Measurements from ENCODE around the gene CCR2. TPM values are rescaled to one million over a fixed set of nuclear protein-coding genes. Genes with fewer than 3 reads are reported as not detected.
"Not testable (repeated sequence)": the region's sequence is repeated elsewhere in the genome, so short reads cannot be mapped to it uniquely, and the experiment has no call there.

CCR2 gene
- polyA plus RNA-seq (2013, experiment 1 of 2) = not detected
- polyA plus RNA-seq (2013, experiment 2 of 2) = not detected

DNA sequence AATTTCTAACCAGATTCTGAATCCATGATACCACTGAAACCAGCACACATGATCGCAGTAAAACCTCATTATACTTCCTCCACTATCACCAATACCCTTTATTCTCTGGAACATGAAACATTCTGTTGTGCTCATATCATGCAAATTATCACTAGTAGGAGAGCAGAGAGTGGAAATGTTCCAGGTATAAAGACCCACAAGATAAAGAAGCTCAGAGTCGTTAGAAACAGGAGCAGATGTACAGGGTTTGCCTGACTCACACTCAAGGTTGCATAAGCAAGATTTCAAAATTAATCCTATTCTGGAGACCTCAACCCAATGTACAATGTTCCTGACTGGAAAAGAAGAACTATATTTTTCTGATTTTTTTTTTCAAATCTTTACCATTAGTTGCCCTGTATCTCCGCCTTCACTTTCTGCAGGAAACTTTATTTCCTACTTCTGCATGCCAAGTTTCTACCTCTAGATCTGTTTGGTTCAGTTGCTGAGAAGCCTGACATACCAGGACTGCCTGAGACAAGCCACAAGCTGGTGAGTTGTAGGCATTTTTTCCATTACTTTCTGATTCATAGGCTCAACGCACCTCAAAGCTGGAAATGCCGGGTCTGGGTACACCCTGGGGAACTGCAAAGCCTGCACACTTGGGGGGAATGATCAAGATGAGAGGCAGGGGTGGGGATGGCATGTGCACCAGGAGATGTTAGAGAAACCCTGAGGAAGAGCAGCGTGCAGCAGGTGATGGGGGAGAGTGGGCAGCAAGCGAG is at the start of gene CCR2:
Gene CCR2, plus strand, starts transcription at position 465 of the 764 bp plus-strand sequence. CDS start 3,417 bp downstream, outside the sequence.
- H3K27me3 ChIP-seq (ENCODE audit: insufficient read depth, low read length) = no peaks in the 10 kb centered on the region
- no peaks in the 10 kb centered on the region for H3K4me1 ChIP-seq (ENCODE audit: insufficient read depth, low read length)
- WGBS = 93% methylated on average over 7 of the region's 7 CpGs

DNA sequence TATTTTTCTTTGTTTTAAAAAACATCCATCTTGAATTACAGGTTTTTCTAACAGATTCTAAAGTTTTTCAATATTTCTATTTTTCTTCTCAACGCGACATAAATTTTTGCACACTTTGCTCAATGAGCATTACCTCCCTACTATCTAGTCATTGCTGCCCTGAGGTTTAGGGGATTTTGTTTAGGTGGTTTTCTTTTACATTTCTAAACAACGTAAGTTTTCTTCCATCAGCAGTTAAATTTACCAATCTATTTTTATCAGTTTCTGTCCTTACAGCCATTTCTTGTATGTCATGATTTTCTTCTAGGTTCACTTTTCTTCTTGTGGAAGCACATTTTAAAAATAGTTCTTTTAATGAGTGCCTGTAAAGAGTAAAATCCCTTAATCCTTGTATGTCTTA is 49.2 kb upstream of the CCR2 start:
- WGBS = 91% methylated on average over 3 of the region's 3 CpGs
- Histone ChIP-seq H3K4me1 (ENCODE audit: insufficient read depth, low read length) (no peaks in the 10 kb centered on the region), H3K27me3 (ENCODE audit: insufficient read depth, low read length) (no peaks in the 10 kb centered on the region), H3K36me3 (ENCODE audit: insufficient read depth, low read length) (no peaks in the 10 kb centered on the region), H3K27ac (ENCODE audit: low read depth, low read length) (no peak overlapping the region), H3K9ac (ENCODE audit: low read depth, low read length) (no peak overlapping the region), H3K9me3 (ENCODE audit: insufficient read depth, low read depth, low read length) (no peaks in the 10 kb centered on the region), H3K4me3 (ENCODE audit: low read length) (no peak overlapping the region)

More for the DNA sequence above, at the start of gene CCR2:
- H3K9me3 ChIP-seq (ENCODE audit: insufficient read depth, low read depth, low read length) = no peaks in the 10 kb centered on the region
- no peak within 1 kb of the TSS for H3K4me3 ChIP-seq (ENCODE audit: low read length)
- H3K9ac ChIP-seq (ENCODE audit: low read depth, low read length) = no peak within 1 kb of the TSS
- H3K36me3 ChIP-seq (ENCODE audit: insufficient read depth, low read length) = no peaks in the 10 kb centered on the region
- H3K27ac ChIP-seq (ENCODE audit: low read depth, low read length) = no peak within 1 kb of the TSS

DNA sequence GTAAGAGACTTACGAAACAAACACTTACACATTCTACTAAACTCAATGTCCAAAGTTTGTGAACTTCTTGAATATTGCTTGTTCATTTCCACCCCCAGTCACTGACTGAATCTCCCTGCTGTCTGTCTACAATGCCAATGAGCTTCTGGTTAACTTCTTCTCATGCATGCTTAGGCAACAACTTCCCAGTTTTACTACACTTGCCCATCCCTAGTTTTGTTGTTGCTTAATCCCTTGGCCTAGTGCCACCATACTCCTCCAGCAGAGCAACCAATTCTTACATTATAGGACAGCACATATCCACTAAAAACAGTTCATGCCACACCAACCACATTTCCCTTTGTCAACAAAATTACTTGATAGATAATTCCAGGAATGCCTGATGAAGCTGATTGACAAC is 40.9 kb upstream of the CCR2 start:
- Histone ChIP-seq H3K4me3 (ENCODE audit: low read length) (no peak overlapping the region), H3K27ac (ENCODE audit: low read depth, low read length) (no peak overlapping the region), H3K27me3 (ENCODE audit: insufficient read depth, low read length) (no peaks in the 10 kb centered on the region), H3K9me3 (ENCODE audit: insufficient read depth, low read depth, low read length) (0 out of 2 replicates have a peak, but pooled peaks cover 2% of the 10 kb centered on the region), H3K4me1 (ENCODE audit: insufficient read depth, low read length) (peaks cover 9% of the 10 kb centered on the region), H3K9ac (ENCODE audit: low read depth, low read length) (no peak overlapping the region), H3K36me3 (ENCODE audit: insufficient read depth, low read length) (no peaks in the 10 kb centered on the region)
- 92% methylated on average over 1 of the region's 1 CpG for WGBS

DNA sequence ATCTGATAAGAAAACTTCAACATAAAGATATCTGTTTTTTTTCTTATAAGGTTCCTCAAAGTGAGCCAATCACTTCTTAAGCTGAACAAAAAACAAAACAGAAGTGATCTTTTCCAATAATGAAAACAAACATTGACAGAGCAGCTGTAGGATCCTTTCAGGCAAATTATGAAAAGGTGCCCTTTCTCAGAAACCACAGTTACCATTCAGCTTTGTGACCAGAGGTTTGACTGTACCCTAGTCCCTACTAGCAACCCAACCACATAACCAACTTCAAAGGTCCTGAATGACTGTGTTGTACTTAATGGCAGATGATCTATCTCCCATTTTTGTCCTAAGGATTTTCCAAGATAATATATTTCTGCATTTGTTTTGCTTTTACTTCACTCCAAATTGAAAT is 39.4 kb upstream of the CCR2 start:
- no peak overlapping the region for H3K9ac ChIP-seq (ENCODE audit: low read depth, low read length)
- 0 out of 2 replicates have a peak, but pooled peaks cover 2% of the 10 kb centered on the region for H3K9me3 ChIP-seq (ENCODE audit: insufficient read depth, low read depth, low read length)
- H3K36me3 ChIP-seq (ENCODE audit: insufficient read depth, low read length) = no peaks in the 10 kb centered on the region
- peaks cover 9% of the 10 kb centered on the region for H3K4me1 ChIP-seq (ENCODE audit: insufficient read depth, low read length)
- H3K27me3 ChIP-seq (ENCODE audit: insufficient read depth, low read length) = no peaks in the 10 kb centered on the region
- no peak overlapping the region for H3K4me3 ChIP-seq (ENCODE audit: low read length)
- H3K27ac ChIP-seq (ENCODE audit: low read depth, low read length) = no peak overlapping the region

DNA sequence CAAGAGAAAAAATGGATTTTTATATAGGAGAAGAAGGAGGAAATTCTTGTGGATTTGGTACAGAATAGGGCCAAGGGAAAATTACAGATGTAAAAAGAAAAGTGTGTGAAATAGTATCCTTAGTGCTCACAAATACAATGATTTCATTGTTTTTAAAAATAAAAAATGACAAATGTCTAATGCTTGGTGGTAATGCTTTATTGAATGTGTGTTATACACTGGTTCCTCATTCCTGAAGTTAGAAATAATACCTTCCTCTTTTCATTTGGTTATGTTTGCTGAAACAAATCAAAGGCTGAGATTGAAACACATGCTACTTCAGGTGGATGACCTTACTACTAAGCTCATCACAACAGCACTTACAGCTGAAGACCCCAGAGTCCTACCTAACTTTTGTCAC is 37.7 kb upstream of the CCR2 start:
- Histone ChIP-seq H3K36me3 (ENCODE audit: insufficient read depth, low read length) (no peaks in the 10 kb centered on the region), H3K9ac (ENCODE audit: low read depth, low read length) (no peak overlapping the region), H3K4me1 (ENCODE audit: insufficient read depth, low read length) (peaks cover 4% of the 10 kb centered on the region), H3K4me3 (ENCODE audit: low read length) (no peak overlapping the region), H3K27me3 (ENCODE audit: insufficient read depth, low read length) (no peaks in the 10 kb centered on the region), H3K27ac (ENCODE audit: low read depth, low read length) (no peak overlapping the region), H3K9me3 (ENCODE audit: insufficient read depth, low read depth, low read length) (0 out of 2 replicates have a peak, but pooled peaks cover 7% of the 10 kb centered on the region)

DNA sequence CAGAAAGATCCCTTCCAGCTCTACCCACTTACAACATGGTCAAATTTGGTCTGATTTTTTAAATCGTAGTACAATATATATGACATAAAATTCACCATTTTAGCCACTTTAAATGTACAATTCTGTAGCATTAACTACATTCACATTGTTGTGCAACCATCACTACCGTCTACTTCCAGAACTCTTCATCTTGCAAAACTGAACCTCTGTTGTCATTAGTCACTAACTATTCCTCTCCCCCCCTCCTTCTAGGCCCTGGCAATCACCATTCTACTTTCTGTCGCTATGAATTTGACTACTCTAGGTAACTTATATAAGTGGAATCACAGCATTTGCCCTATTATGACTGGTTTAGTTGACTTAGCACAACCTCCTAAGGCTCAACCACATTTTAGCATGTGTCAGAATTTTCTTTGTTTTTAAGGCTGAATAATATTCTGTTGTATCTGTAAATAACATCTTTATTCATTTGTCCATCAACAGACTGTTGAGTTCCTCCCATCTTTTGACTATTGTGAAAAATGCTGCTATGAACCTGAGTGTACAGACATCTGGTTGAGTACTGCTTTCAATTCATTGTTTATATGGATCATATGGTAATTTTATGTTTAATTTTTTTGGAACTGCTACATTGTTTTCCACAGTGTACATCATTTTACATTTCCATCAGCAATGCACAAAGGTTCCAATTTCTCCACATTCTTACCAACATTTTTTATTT is 35.5 kb upstream of the CCR2 start:
- no peak overlapping the region for H3K4me3 ChIP-seq (ENCODE audit: low read length)
- no peaks in the 10 kb centered on the region for H3K4me1 ChIP-seq (ENCODE audit: insufficient read depth, low read length)
- no peak overlapping the region for H3K9ac ChIP-seq (ENCODE audit: low read depth, low read length)
- H3K9me3 ChIP-seq (ENCODE audit: insufficient read depth, low read depth, low read length) = 0 out of 2 replicates have a peak, but pooled peaks cover 7% of the 10 kb centered on the region
- H3K27ac ChIP-seq (ENCODE audit: low read depth, low read length) = no peak overlapping the region
- no peaks in the 10 kb centered on the region; the same call in 1 of the 2 replicates for H3K27me3 ChIP-seq (ENCODE audit: insufficient read depth, low read length)
- WGBS = 96% methylated on average over 3 of the region's 3 CpGs
- no peaks in the 10 kb centered on the region for H3K36me3 ChIP-seq (ENCODE audit: insufficient read depth, low read length)

DNA sequence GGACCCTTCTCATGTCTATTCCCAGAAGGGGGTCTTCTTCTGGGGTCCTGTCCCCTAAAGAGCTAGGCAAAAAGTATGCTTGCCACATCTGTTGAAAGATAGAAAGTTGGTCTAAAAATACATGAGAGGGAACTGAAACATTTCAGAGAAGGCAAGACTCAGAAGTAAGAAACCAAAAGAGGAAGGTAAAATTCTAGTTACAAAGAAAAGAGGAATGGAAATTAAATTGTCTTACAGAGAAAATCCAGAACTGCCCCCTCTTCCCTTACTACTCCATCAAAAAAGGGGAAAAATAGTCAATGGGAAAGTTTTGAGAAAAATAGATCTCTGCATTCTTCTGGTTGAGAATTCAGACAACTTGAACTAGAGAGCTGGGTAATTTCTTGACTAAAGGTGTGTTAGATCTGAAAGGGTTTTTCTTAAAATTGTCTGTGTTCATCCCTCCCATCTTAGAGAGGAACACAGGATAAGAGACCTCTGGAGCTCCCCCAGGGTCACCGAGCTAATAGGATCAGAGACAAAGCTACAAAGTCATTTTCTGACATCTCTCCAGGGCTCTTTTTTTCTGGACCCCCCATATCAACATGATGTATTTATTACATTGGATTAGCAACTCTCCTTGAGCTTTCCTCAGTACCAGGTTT is 32.3 kb upstream of the CCR2 start:
- H3K4me3 ChIP-seq (ENCODE audit: low read length) = no peak overlapping the region
- 0 out of 2 replicates have a peak, but pooled peaks cover 7% of the 10 kb centered on the region for H3K9me3 ChIP-seq (ENCODE audit: insufficient read depth, low read depth, low read length)
- H3K4me1 ChIP-seq (ENCODE audit: insufficient read depth, low read length) = no peaks in the 10 kb centered on the region
- no peaks in the 10 kb centered on the region for H3K36me3 ChIP-seq (ENCODE audit: insufficient read depth, low read length)
- 100% methylated on average over 1 of the region's 1 CpG for WGBS
- no peak overlapping the region for H3K9ac ChIP-seq (ENCODE audit: low read depth, low read length)
- no peaks in the 10 kb centered on the region; the same call in 1 of the 2 replicates for H3K27me3 ChIP-seq (ENCODE audit: insufficient read depth, low read length)
- no peak overlapping the region for H3K27ac ChIP-seq (ENCODE audit: low read depth, low read length)

DNA sequence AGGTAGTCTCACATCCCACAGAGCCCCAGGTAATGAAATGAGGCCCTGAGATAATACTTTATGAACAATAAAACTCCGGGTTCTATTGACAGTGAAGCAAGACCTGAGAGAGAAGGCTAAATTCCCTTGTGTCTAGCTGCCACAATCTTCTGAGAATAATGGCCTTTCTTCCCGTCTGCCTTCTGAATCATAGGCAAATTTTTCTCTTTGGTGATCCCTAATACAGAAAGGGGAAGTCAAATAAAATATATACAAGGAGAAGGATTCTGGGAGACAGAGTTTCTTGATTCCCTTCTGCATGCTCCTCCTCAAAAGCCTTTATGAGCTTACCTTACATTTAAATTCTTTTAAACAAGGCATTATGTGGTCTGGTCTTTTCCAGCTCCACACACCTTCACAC is 29.9 kb upstream of the CCR2 start:
- Histone ChIP-seq H3K9me3 (ENCODE audit: insufficient read depth, low read depth, low read length) (peaks cover 10% of the 10 kb centered on the region; the same call in 1 of the 2 replicates), H3K27me3 (ENCODE audit: insufficient read depth, low read length) (no peaks in the 10 kb centered on the region; the same call in 1 of the 2 replicates), H3K4me3 (ENCODE audit: low read length) (no peak overlapping the region), H3K4me1 (ENCODE audit: insufficient read depth, low read length) (no peaks in the 10 kb centered on the region), H3K9ac (ENCODE audit: low read depth, low read length) (no peak overlapping the region), H3K36me3 (ENCODE audit: insufficient read depth, low read length) (no peaks in the 10 kb centered on the region), H3K27ac (ENCODE audit: low read depth, low read length) (no peak overlapping the region)
- 90% methylated on average over 2 of the region's 2 CpGs for WGBS

DNA sequence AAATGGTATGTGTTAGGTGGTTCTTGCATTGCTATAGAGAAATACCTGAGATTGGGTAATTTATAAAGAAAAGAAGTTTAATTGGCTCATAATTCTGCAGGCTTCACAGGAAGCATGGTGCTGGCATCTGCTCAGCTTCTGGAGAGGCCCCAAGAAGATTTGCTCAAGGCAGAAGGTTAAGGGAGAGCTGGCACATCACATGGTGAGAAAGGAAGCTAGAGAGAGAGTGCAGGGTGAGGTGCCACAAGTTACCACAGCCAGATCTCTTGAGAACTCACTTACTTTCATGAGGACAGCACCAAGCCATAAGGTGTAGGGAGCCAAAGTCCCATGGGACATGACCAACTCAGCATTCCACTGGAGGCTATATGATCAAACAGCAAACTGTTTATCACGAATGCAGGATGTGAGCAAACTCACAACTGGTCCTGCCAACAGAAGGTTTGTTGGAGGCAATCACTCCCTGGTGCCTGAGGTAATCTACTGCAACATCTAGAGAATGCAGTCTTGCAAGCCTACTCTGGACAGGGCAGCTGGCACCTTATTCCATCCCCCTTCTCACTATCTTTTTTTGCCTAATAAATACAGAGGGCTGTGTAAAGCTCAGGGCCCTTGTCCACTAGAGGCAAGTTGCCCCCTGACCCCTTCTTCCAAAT is 28.1 kb upstream of the CCR2 start:
- H3K4me3 ChIP-seq (ENCODE audit: low read length) = no peak overlapping the region
- no peaks in the 10 kb centered on the region for H3K4me1 ChIP-seq (ENCODE audit: insufficient read depth, low read length)
- H3K9ac ChIP-seq (ENCODE audit: low read depth, low read length) = no peak overlapping the region
- H3K9me3 ChIP-seq (ENCODE audit: insufficient read depth, low read depth, low read length) = peaks cover 6% of the 10 kb centered on the region; the same call in 1 of the 2 replicates
- H3K27me3 ChIP-seq (ENCODE audit: insufficient read depth, low read length) = no peaks in the 10 kb centered on the region; the same call in 1 of the 2 replicates
- H3K36me3 ChIP-seq (ENCODE audit: insufficient read depth, low read length) = no peaks in the 10 kb centered on the region
- 90% methylated on average over 1 of the region's 1 CpG for whole genome bisulfite sequencing
- H3K27ac ChIP-seq (ENCODE audit: low read depth, low read length) = no peak overlapping the region

DNA sequence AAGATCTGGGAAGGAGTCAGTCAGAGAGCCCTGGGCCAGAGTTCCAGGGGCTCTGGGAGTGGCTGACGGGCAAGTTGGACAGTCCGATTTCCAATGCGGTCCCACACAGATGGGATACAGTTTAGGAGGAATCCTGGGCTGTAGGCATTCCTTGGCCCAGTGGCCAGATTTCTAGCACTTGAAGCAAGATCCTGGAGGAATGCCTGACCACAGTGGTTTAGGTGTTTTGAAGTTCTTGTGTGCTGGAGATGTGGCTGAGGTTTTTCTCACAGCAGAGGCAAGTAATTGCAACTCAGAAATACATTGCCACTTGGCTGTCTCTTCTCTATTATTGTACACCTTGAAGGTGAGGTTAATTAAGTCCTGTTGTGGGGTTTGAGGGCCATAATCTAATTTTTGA is 23.2 kb upstream of the CCR2 start:
- not testable (repeated sequence) for H3K9ac ChIP-seq (ENCODE audit: low read depth, low read length); H3K27me3 ChIP-seq (ENCODE audit: insufficient read depth, low read length); H3K27ac ChIP-seq (ENCODE audit: low read depth, low read length); H3K4me3 ChIP-seq (ENCODE audit: low read length); H3K4me1 ChIP-seq (ENCODE audit: insufficient read depth, low read length); H3K36me3 ChIP-seq (ENCODE audit: insufficient read depth, low read length); H3K9me3 ChIP-seq (ENCODE audit: insufficient read depth, low read depth, low read length)
- WGBS = 94% methylated on average over 3 of the region's 3 CpGs
